NT2/D1 (cell line): ENCODE data around the gene ANKZF1.

Source experiments
- SUZ12 ChIP-seq: IDR thresholded peaks from 2 replicates; pipeline ENCODE4 v1.6.1; 2011; ENCODE audit not compliant: insufficient read length, insufficient read depth; ENCODE audit errors: extremely low read depth
- YY1 ChIP-seq: IDR thresholded peaks from 2 replicates; pipeline ENCODE4 v1.6.1; 2011; ENCODE audit not compliant: insufficient read length, insufficient read depth

GRCh38 chr2:219252084-219252483 lies 22.5 kb downstream of the ANKZF1 start:
- TF ChIP-seq SUZ12 (no peak), YY1 (no peak)
